DND-41 (cell line): ENCODE measurements around the gene SPECC1.

ENCODE experiments used
- EZH2 ChIP-seq: IDR thresholded peaks from 3 replicates; pipeline ENCODE4 v1.6.1; 2012; ENCODE audit warnings: borderline replicate concordance, low read depth, mild to moderate bottlenecking, moderate library complexity, low read length, inconsistent platforms; ENCODE audit not compliant: severe bottlenecking
- TF ChIP-seq, protein P1 (sequence below): IDR thresholded peaks from 2 replicates; pipeline ENCODE4 v1.5.1; 2012; ENCODE audit warnings: borderline replicate concordance, low read length, moderate library complexity, mild to moderate bottlenecking; ENCODE audit not compliant: poor library complexity, severe bottlenecking; ENCODE audit errors: extremely low read depth

DNA sequence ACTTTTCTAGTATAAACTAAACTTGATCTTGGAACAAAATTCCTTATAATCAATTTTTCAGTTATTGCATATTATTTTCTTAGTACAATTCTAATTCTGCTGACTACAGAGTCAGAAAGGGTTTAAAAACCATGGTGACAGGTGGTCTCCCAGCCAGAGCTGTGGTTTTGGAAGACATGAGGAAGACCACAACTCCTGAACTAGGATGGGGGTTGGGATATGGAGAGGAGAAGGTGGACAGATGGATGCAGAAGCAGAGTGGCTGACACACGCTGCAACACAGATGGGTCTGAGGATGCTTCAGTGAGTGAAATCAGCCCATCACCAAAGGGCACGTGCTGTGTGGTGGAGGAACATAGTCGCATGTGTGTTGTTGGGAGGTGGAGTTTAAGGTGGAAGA is 270.5 kb downstream of the SPECC1 start:
- TF ChIP-seq EZH2 = no peak
- TF ChIP-seq, protein P1, sequence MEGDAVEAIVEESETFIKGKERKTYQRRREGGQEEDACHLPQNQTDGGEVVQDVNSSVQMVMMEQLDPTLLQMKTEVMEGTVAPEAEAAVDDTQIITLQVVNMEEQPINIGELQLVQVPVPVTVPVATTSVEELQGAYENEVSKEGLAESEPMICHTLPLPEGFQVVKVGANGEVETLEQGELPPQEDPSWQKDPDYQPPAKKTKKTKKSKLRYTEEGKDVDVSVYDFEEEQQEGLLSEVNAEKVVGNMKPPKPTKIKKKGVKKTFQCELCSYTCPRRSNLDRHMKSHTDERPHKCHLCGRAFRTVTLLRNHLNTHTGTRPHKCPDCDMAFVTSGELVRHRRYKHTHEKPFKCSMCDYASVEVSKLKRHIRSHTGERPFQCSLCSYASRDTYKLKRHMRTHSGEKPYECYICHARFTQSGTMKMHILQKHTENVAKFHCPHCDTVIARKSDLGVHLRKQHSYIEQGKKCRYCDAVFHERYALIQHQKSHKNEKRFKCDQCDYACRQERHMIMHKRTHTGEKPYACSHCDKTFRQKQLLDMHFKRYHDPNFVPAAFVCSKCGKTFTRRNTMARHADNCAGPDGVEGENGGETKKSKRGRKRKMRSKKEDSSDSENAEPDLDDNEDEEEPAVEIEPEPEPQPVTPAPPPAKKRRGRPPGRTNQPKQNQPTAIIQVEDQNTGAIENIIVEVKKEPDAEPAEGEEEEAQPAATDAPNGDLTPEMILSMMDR = no peak
